Measurements from ENCODE around the gene INPP5A.
"Not testable (repeated sequence)": the region's sequence is repeated elsewhere in the genome, so short reads cannot be mapped to it uniquely, and the experiment has no call there.

Gene INPP5A

GRCh38 chr10:132793213-132793612 lies 255.6 kb downstream of the INPP5A start:
- DNase-seq (ENCODE audit: low read depth, low spot score), result no peak

GRCh38 chr10:132793871-132794849 lies 256.6 kb downstream of the INPP5A start:
- no peak for DNase-seq (ENCODE audit: low read depth, low spot score)

- no peak for DNase-seq (ENCODE audit: low read depth, low spot score)
Observed at GRCh38 chr10:132796846-132797245, 259.3 kb downstream of the INPP5A start.

- not testable (repeated sequence) for DNase-seq (ENCODE audit: low read depth, low spot score)
Observed at GRCh38 chr10:132797986-132798385, 260.4 kb downstream of the INPP5A start.

GRCh38 chr10:132798403-132798802 lies 260.8 kb downstream of the INPP5A start:
- DNase-seq (ENCODE audit: low read depth, low spot score), result no peak

- no peak for DNase-seq (ENCODE audit: low read depth, low spot score)
Observed at GRCh38 chr10:132798876-132799275, 261.3 kb downstream of the INPP5A start.

GRCh38 chr10:132799865-132800264 lies 262.3 kb downstream of the INPP5A start:
- no peak for DNase-seq (ENCODE audit: low read depth, low spot score)

GRCh38 chr10:132802048-132802447 lies 264.5 kb downstream of the INPP5A start:
- DNase-seq (ENCODE audit: low read depth, low spot score), result no peak

GRCh38 chr10:132802694-132803320 lies 265.2 kb downstream of the INPP5A start:
- DNase-seq (ENCODE audit: low read depth, low spot score), result no peak

GRCh38 chr10:132803416-132804210 lies 266.0 kb downstream of the INPP5A start:
- no peak for DNase-seq (ENCODE audit: low read depth, low spot score)

- no peak for DNase-seq (ENCODE audit: low read depth, low spot score)
Observed at GRCh38 chr10:132804287-132804686, 266.7 kb downstream of the INPP5A start.

GRCh38 chr10:132804785-132805426 lies 267.3 kb downstream of the INPP5A start:
- no peak for DNase-seq (ENCODE audit: low read depth, low spot score)

GRCh38 chr10:132805599-132805998 lies 268.0 kb downstream of the INPP5A start:
- no peak for DNase-seq (ENCODE audit: low read depth, low spot score)

- DNase-seq (ENCODE audit: low read depth, low spot score), result no peak
Observed at GRCh38 chr10:132806110-132806509, 268.5 kb downstream of the INPP5A start.

GRCh38 chr10:132806561-132807003 lies 269.0 kb downstream of the INPP5A start:
- no peak for DNase-seq (ENCODE audit: low read depth, low spot score)

GRCh38 chr10:132807621-132808049 lies 270.0 kb downstream of the INPP5A start:
- DNase-seq (ENCODE audit: low read depth, low spot score), result no peak

- DNase-seq (ENCODE audit: low read depth, low spot score), result no peak
Observed at GRCh38 chr10:132808383-132809231, 271.0 kb downstream of the INPP5A start.

GRCh38 chr10:132809232-132810140 lies 271.9 kb downstream of the INPP5A start:
- DNase-seq (ENCODE audit: low read depth, low spot score), result no peak

GRCh38 chr10:132810141-132810806 lies 272.7 kb downstream of the INPP5A start:
- no peak for DNase-seq (ENCODE audit: low read depth, low spot score)

Data from brain pericyte (primary cell).